GM21528 (cell line): ENCODE measurements around the gene GLCCI1.
"Not testable (repeated sequence)": the region's sequence is repeated elsewhere in the genome, so short reads cannot be mapped to it uniquely, and the experiment has no call there.

Experiments
- ATAC-seq: cut with Tn5 transposase; IDR thresholded peaks from one replicate; pipeline ENCODE4 v1.9.1; 2021; ENCODE audit warnings: mild to moderate bottlenecking, moderate library complexity; ENCODE audit not compliant: unreplicated experiment, low FRiP score

Gene GLCCI1

GRCh38 chr7:7984424-7984823 is 15.8 kb downstream of the GLCCI1 start:
- no peak for ATAC-seq

GRCh38 chr7:7988706-7989105 is 20.1 kb downstream of the GLCCI1 start:
- ATAC-seq: no peak

- no peak for ATAC-seq
Measured at GRCh38 chr7:7989133-7989532, 20.5 kb downstream of the GLCCI1 start.

- ATAC-seq: no peak
Measured at GRCh38 chr7:7989616-7990440, 21.2 kb downstream of the GLCCI1 start.

GRCh38 chr7:7990441-7990761 is 21.8 kb downstream of the GLCCI1 start:
- ATAC-seq: no peak

- no peak for ATAC-seq
Measured at GRCh38 chr7:7992506-7992905, 23.9 kb downstream of the GLCCI1 start.

- not testable (repeated sequence) for ATAC-seq
Measured at GRCh38 chr7:7995348-7995747, 26.8 kb downstream of the GLCCI1 start.

GRCh38 chr7:7996568-7996967 is 28.0 kb downstream of the GLCCI1 start:
- no peak for ATAC-seq

GRCh38 chr7:8000315-8000941 is 31.8 kb downstream of the GLCCI1 start:
- ATAC-seq: no peak

GRCh38 chr7:8003077-8003476 is 34.5 kb downstream of the GLCCI1 start:
- no peak for ATAC-seq

GRCh38 chr7:8005279-8005678 is 36.7 kb downstream of the GLCCI1 start:
- no peak for ATAC-seq

- no peak for ATAC-seq
Measured at GRCh38 chr7:8014399-8014798, 45.8 kb downstream of the GLCCI1 start.

GRCh38 chr7:8015100-8015745 is 46.6 kb downstream of the GLCCI1 start:
- ATAC-seq: no peak

- ATAC-seq: no peak
Measured at GRCh38 chr7:8015746-8016120, 47.1 kb downstream of the GLCCI1 start.

GRCh38 chr7:8017423-8017822 is 48.8 kb downstream of the GLCCI1 start:
- ATAC-seq: no peak

GRCh38 chr7:8018961-8019360 is 50.4 kb downstream of the GLCCI1 start:
- ATAC-seq: no peak

- ATAC-seq: no peak
Measured at GRCh38 chr7:8022628-8023027, 54.0 kb downstream of the GLCCI1 start.

- ATAC-seq: no peak
Measured at GRCh38 chr7:8035192-8035591, 66.6 kb downstream of the GLCCI1 start.

- ATAC-seq: no peak
Measured at GRCh38 chr7:8035647-8036518, 67.3 kb downstream of the GLCCI1 start.

- no peak for ATAC-seq
Measured at GRCh38 chr7:8037151-8037550, 68.6 kb downstream of the GLCCI1 start.
